G401 (cell line): ENCODE results near the gene TCERG1L. TPM values are rescaled to one million over a fixed set of nuclear protein-coding genes. Genes with fewer than 3 reads are reported as not detected.
"Not testable (repeated sequence)": the region's sequence is repeated elsewhere in the genome, so short reads cannot be mapped to it uniquely, and the experiment has no call there.

Experiments
- DNase-seq: peaks from one replicate; pipeline ENCODE4 v3.0.0-alpha.2; 2015; ENCODE audit warnings: low spot score
- in situ Hi-C: cut with HindIII; loops from 2 replicates; pipeline ENCODE4 v1.10.0; 2016; ENCODE audit warnings: low sequenced_read_pairs, mixed read lengths
- total RNA-seq: library from RNA; depleted of rRNA; stranded (reverse); fragments of >200 nt; shearing (Covaris generic); gene quantifications from 2 replicates; pipeline ENCODE4 v1.2.3, GENCODE V29; 2014

Gene TCERG1L
- total RNA-seq, 1 experiment from 2014 or later: not detected

- DNase-seq: no peak
- in situ Hi-C loops: no loop called here
These were observed 151.8 kb downstream of the TCERG1L start for GRCh38 chr10:131159771-131160170.

GRCh38 chr10:131158695-131159094, 152.8 kb downstream of the TCERG1L start:
- no peak for DNase-seq
- in situ Hi-C loops: no loop called here

DNA sequence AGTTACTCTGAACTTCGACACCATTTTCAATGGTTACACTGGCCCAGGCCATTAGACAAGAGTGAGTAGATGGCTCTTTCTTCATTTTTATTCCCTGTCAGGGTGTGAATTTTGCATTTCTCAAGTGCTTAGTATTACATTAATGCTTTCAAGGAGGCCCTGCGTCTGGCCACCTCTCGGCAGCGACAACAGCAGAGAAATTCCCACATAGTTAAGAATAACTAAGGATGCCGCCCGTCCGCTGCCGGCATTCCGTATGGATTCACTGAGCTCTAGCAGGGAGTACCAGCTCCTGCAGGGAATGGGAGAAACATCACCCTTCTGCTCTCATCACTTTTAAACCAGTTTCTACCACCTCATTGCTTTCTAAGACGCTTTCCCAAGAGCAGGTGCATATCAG, 153.6 kb downstream of the TCERG1L start:
- in situ Hi-C loops: no loop called here
- no peak for DNase-seq

- in situ Hi-C loops: no loop called here
- no peak for DNase-seq
These were observed 155.7 kb downstream of the TCERG1L start for GRCh38 chr10:131155876-131156230.

- no peak for DNase-seq
- in situ Hi-C loops: no loop called here
These were observed 156.2 kb downstream of the TCERG1L start for GRCh38 chr10:131155218-131155875.

DNA sequence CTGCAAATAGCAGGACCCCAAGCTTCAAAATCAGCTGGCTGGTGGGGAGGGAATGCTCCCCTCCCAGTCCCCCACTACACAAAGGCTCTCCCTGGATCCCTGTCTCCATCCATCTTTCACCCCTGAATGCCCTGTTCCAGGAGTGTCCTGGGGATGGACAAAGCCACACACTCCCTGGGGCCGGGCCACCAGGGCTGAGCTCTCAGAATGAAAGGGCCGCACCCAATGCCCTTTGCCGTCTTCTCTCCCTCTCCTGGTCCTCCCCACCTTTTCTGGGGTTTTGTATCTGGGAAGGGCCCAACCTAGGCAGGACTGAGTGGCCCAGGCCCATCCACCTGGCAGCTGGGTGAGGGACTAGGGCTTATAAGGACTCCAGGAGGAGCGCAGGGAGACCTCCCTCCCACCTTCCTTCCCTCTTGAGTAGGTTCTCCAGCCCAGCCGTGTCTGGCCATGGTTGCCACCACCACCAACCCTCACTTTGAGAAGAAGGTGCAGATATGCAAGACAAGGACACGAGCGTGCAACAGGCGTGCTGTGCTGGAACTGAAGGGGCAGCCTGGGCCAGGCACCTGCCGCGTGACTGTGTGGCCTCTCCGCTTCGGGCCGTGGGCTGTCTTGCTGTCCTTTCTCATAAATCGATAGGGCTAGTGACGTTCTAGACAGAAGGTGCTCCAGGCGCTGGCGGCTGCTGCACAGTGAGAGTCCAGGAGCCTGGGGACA, 157.1 kb downstream of the TCERG1L start:
- no peak for DNase-seq
- in situ Hi-C loops: no loop called here

GRCh38 chr10:131152456-131152855, 159.1 kb downstream of the TCERG1L start:
- DNase-seq, in situ Hi-C loops: not testable (repeated sequence)

- DNase-seq: no peak
- in situ Hi-C loops: no loop called here
These were observed 161.4 kb downstream of the TCERG1L start for GRCh38 chr10:131150126-131150525.

GRCh38 chr10:131149586-131149985, 161.9 kb downstream of the TCERG1L start:
- no peak for DNase-seq
- in situ Hi-C loops: no loop called here

DNA sequence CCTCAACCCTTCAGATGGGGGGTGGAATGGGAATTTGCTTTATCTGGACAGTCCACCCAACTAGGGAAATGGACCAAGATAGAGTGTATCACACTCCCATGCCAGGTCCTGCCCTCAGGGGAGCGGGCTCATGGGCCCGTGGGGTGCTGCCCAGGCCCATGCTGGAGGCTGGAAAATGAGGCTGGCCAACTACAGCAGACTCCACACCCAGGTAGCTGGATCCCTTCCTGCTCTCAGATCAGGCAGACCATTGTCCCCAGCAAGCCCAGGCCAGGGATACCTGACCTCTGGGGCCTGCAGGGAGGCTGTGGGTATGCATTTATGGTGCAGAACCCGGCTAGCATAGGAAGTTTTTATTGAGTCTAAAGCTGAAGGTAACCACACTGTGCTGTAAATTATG, 162.4 kb downstream of the TCERG1L start:
- in situ Hi-C loops: no loop called here
- DNase-seq: no peak

- in situ Hi-C loops: no loop called here
- DNase-seq: no peak
These were observed 163.3 kb downstream of the TCERG1L start for GRCh38 chr10:131148270-131148669.

GRCh38 chr10:131147301-131147975, 164.1 kb downstream of the TCERG1L start:
- in situ Hi-C loops: no loop called here
- no peak for DNase-seq

DNA sequence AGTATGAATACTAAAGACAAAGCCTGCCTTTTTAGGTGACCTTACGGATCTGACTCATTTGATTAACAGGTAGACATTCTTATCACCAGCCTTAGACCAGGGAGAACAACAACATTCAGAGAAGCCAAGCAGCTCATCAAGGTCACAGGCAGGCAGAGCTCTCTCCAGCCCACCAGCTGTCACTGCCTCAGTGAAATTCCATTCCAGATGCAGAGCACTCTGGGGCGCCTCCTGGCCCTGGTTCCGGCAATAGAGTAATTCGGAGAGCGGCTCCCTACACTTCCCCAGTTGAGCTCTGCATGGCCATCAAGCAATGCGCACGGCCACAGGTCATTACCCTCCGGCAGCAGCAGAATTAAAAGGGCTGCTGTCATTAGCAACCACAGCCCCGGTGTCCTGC, 164.7 kb downstream of the TCERG1L start:
- no peak for DNase-seq
- in situ Hi-C loops: no loop called here

DNA sequence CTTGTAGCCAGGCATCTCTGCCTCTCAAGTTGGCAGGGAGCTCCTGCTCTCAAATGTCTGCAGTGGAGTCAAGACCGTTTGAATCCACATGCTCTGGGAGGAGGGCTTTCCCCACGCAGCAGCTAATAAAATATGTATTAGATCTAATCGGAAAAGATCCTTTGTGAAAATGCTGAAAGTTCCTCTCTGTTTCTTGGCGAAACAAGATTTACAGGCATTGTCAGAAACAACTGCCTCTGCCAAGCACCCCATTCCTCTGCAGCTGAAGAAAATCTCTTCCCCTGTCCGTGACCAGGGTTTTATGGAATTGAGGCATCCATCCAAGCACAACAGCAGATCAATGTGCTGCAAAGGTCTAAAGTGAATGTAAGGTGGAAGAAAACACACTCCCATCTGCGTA, 165.8 kb downstream of the TCERG1L start:
- DNase-seq: no peak
- in situ Hi-C loops: no loop called here

DNA sequence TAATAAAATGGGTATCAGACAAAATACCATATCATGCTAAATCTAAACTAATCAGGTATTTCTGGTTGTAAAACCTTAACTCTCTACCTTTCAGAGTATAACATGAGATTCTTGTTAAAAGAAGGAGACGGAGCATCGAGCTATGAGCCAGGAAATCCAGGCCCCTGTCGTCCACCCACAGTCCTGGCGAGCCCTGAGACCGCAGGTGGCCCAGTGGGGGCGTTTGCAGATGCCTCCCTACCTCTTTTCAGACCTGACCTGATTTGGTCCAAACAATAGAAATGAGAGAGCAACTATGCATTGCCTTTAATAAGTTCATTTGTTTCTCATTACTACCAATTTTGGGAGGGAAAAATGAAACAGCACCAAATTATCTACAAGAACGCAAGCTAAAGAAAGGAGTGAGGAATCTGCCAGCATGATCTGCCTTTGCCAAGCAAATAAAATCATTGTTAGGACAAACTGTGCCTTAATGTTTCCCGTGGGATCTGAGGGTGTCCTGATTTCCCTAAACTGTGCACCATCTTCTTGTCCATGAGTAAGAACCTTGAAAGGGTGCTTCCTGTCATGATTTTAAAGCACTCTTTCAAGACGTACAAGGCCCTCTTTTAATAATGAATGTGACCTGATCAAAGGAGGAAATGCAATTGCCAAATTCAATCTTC, 166.7 kb downstream of the TCERG1L start:
- no peak for DNase-seq
- in situ Hi-C loops: no loop called here

- in situ Hi-C loops: no loop called here
- DNase-seq: no peak
These were observed 167.3 kb downstream of the TCERG1L start for GRCh38 chr10:131144196-131144595.

DNA sequence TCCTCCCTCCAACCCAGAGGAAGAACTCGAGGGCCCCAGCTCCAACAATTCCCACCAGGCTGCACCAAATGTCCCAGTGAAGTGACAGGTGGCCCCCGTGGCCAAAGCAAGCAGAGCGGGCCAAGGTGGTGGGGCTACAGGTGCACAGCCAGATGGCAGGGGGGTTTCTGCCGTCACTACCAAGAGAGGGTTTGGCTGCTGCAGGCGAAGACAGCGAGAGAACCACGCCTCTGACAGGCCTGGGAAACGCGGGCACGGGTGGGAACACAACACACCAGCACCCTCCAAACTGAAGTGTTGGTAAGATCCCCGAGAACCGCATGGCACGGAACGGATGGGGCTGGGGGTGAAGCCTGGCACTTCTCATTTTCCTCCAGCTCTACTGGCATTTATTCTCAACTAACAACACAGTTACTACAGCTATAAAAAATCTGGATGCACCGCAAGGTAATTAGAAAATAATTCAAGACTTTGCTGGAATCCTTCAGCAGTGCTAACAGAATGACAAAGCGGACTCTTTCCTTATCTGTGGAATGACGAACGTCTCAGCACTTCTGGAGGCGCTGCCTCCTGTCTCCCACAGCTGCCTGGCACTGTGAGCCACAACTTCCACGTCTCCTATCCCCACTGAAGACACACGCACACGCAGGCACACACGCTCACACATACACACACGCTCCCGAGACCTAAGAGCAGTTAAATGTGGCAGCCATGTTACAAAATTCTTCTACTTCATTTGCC, 167.9 kb downstream of the TCERG1L start:
- no peak for DNase-seq
- in situ Hi-C loops: no loop called here

- in situ Hi-C loops: no loop called here
- DNase-seq: no peak
These were observed 168.8 kb downstream of the TCERG1L start for GRCh38 chr10:131142517-131143380.
